Islet precursor cell (in vitro differentiated cells): ENCODE results near the gene MAP4K4.
"Not testable (repeated sequence)": the region's sequence is repeated elsewhere in the genome, so short reads cannot be mapped to it uniquely, and the experiment has no call there.

Source experiments
- DNase-seq: peaks from one replicate; pipeline ENCODE4 v3.0.0-alpha.2; 2018

Gene MAP4K4

GRCh38 chr2:101883860-101884259 lies 186.4 kb downstream of the MAP4K4 start:
- DNase-seq: no peak

GRCh38 chr2:101884423-101884822 lies 186.9 kb downstream of the MAP4K4 start:
- no peak for DNase-seq

GRCh38 chr2:101887328-101887727 lies 189.8 kb downstream of the MAP4K4 start:
- DNase-seq: no peak

GRCh38 chr2:101889460-101890098 lies 192.1 kb downstream of the MAP4K4 start:
- DNase-seq: no peak

GRCh38 chr2:101892377-101892776 lies 194.9 kb downstream of the MAP4K4 start:
- DNase-seq: no peak

- no peak for DNase-seq
Observed at GRCh38 chr2:101893681-101894381, 196.3 kb downstream of the MAP4K4 start.

- no peak for DNase-seq
Observed at GRCh38 chr2:101895039-101895438, 197.5 kb downstream of the MAP4K4 start.

GRCh38 chr2:101895819-101896322 lies 198.4 kb downstream of the MAP4K4 start:
- no peak for DNase-seq

- DNase-seq: no peak
Observed at GRCh38 chr2:101897301-101897700, 199.8 kb downstream of the MAP4K4 start.

GRCh38 chr2:101899265-101899664 lies 201.8 kb downstream of the MAP4K4 start:
- DNase-seq: no peak

GRCh38 chr2:101899871-101900270 lies 202.4 kb downstream of the MAP4K4 start:
- DNase-seq: no peak

- DNase-seq: no peak
Observed at GRCh38 chr2:101900375-101900774, 202.9 kb downstream of the MAP4K4 start.

- no peak for DNase-seq
Observed at GRCh38 chr2:101901241-101901640, 203.7 kb downstream of the MAP4K4 start.

- DNase-seq: no peak
Observed at GRCh38 chr2:101902169-101902568, 204.7 kb downstream of the MAP4K4 start.

GRCh38 chr2:101904916-101905315 lies 207.4 kb downstream of the MAP4K4 start:
- no peak for DNase-seq

- no peak for DNase-seq
Observed at GRCh38 chr2:101905746-101906336, 208.3 kb downstream of the MAP4K4 start.

GRCh38 chr2:101909760-101910159 lies 212.3 kb downstream of the MAP4K4 start:
- no peak for DNase-seq

GRCh38 chr2:101912545-101912944 lies 215.0 kb downstream of the MAP4K4 start:
- DNase-seq: no peak

- DNase-seq: no peak
Observed at GRCh38 chr2:101921319-101921952, 223.9 kb downstream of the MAP4K4 start.

GRCh38 chr2:101921953-101922325 lies 224.4 kb downstream of the MAP4K4 start:
- no peak for DNase-seq

GRCh38 chr2:101924311-101924710 lies 226.8 kb downstream of the MAP4K4 start:
- DNase-seq: not testable (repeated sequence)

GRCh38 chr2:101930019-101930418 lies 232.5 kb downstream of the MAP4K4 start:
- DNase-seq: no peak

- DNase-seq: no peak
Observed at GRCh38 chr2:101930847-101931246, 233.3 kb downstream of the MAP4K4 start.

GRCh38 chr2:101931402-101931801 lies 233.9 kb downstream of the MAP4K4 start:
- DNase-seq: no peak
